HEK293T (cell line): ENCODE measurements around the gene CBFA2T2.

ENCODE experiments used
- BHLHE40 ChIP-seq: fragments of 450-650 bp; IDR thresholded peaks from 2 replicates; pipeline ENCODE4 v1.6.1; 2016; ENCODE audit warnings: mild to moderate bottlenecking, moderate library complexity, borderline replicate concordance
- CTBP1 ChIP-seq: fragments of 450-650 bp; IDR thresholded peaks from 2 replicates; pipeline ENCODE4 v1.6.1; 2016; ENCODE audit warnings: borderline replicate concordance
- ELF4 ChIP-seq: fragments of 450-650 bp; IDR thresholded peaks from 2 replicates; pipeline ENCODE4 v1.6.1; 2017; ENCODE audit warnings: antibody characterized with exemption
- FOXA1 ChIP-seq: fragments of 450-650 bp; IDR thresholded peaks from 2 replicates; pipeline ENCODE4 v1.6.1; 2016; ENCODE audit warnings: mild to moderate bottlenecking
- FOXK2 ChIP-seq: fragments of 450-650 bp; IDR thresholded peaks from 2 replicates; pipeline ENCODE4 v1.6.1; 2016; ENCODE audit warnings: mild to moderate bottlenecking
- HDGF ChIP-seq: fragments of 450-650 bp; IDR thresholded peaks from 2 replicates; pipeline ENCODE4 v1.6.1; 2017; ENCODE audit warnings: antibody characterized with exemption, borderline replicate concordance
- LEF1 ChIP-seq: fragments of 450-650 bp; IDR thresholded peaks from 2 replicates; pipeline ENCODE4 v1.6.1; 2017; ENCODE audit warnings: mild to moderate bottlenecking, borderline replicate concordance
- NFRKB ChIP-seq: fragments of 450-650 bp; IDR thresholded peaks from 2 replicates; pipeline ENCODE4 v1.6.1; 2016; ENCODE audit warnings: mild to moderate bottlenecking, moderate library complexity
- TARDBP ChIP-seq: fragments of 450-650 bp; IDR thresholded peaks from 2 replicates; pipeline ENCODE4 v1.6.1; 2016
- ZNF384 ChIP-seq: fragments of 450-650 bp; IDR thresholded peaks from 2 replicates; pipeline ENCODE4 v1.6.1; 2016
- TF ChIP-seq, protein P1 (sequence below): fragments of 450-650 bp; IDR thresholded peaks from 2 replicates; pipeline ENCODE4 v1.6.1; 2016

DNA sequence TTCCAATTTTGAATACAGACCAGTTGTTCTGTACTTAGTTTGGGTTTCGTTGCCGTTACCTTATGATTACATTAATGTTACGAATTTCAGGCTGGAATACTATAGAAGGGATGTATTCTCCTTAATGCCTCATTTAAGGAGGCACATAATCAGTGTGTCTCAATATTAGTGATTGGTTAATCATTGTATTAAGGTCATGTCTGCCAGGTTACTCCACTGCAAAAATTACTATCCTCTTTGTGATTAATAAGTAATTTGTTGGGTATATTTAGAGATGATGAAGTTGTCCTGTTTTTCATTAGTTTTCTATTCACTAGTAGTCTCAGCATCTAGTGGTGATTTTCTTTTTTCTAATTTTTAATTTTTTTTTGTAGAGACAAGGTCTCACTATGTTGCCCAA, 66.3 kb downstream of the CBFA2T2 start:
- TF ChIP-seq BHLHE40 (no peak), CTBP1 (no peak), NFRKB (no peak), ZNF384 (no peak), FOXA1 (no peak), FOXK2 (no peak), ELF4 (no peak), HDGF (no peak), LEF1 (no peak), TARDBP (no peak)
- TF ChIP-seq, protein P1, sequence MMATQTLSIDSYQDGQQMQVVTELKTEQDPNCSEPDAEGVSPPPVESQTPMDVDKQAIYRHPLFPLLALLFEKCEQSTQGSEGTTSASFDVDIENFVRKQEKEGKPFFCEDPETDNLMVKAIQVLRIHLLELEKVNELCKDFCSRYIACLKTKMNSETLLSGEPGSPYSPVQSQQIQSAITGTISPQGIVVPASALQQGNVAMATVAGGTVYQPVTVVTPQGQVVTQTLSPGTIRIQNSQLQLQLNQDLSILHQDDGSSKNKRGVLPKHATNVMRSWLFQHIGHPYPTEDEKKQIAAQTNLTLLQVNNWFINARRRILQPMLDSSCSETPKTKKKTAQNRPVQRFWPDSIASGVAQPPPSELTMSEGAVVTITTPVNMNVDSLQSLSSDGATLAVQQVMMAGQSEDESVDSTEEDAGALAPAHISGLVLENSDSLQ = no peak
